Neuronal stem cell (in vitro differentiated cells): ENCODE measurements around the gene MAP2K7.

Experiments
- DNase-seq: peaks from one replicate; pipeline ENCODE4 v3.0.0-alpha.2; 2013; ENCODE audit warnings: low spot score
- H2AFZ ChIP-seq: one replicate; pipeline ENCODE4 v1.6.1; 2013; ENCODE audit warnings: mild to moderate bottlenecking, low read length, inconsistent platforms
- H2AK5ac ChIP-seq: 2 replicates; pipeline ENCODE4 v1.6.1; 2013; ENCODE audit warnings: low read depth, mild to moderate bottlenecking, inconsistent platforms, low read length, moderate library complexity, mixed read lengths
- H2BK120ac ChIP-seq: 2 replicates; pipeline ENCODE4 v1.6.1; 2013; ENCODE audit warnings: low read depth, mild to moderate bottlenecking, inconsistent platforms, low read length, moderate library complexity, mixed read lengths
- H2BK12ac ChIP-seq: one replicate; pipeline ENCODE4 v1.6.1; 2013; ENCODE audit warnings: low read length, inconsistent platforms
- H2BK15ac ChIP-seq: 2 replicates; pipeline ENCODE4 v1.6.1; 2013; ENCODE audit warnings: mild to moderate bottlenecking, low read length, inconsistent platforms, mixed read lengths
- H2BK5ac ChIP-seq: one replicate; pipeline ENCODE4 v1.6.1; 2013; ENCODE audit warnings: inconsistent platforms, mild to moderate bottlenecking, low read length, moderate library complexity
- H3K14ac ChIP-seq: one replicate; pipeline ENCODE4 v1.6.1; 2013; ENCODE audit warnings: low read length, inconsistent platforms
- H3K18ac ChIP-seq: 2 replicates; pipeline ENCODE4 v1.6.1; 2013; ENCODE audit warnings: low read length, inconsistent platforms
- H3K23ac ChIP-seq: 2 replicates; pipeline ENCODE4 v1.6.1; 2013; ENCODE audit warnings: low read depth, mild to moderate bottlenecking, mixed read lengths, low read length, inconsistent platforms; ENCODE audit not compliant: poor library complexity
- H3K27ac ChIP-seq: replicated peaks from 3 replicates; pipeline ENCODE4 v1.5.1; 2013; ENCODE audit warnings: low read length, inconsistent platforms
- H3K27me3 ChIP-seq, 3 experiments: 2 replicates each; pipeline ENCODE4 v1.6.1; 2013; ENCODE audit warnings: low read length in 3 of 3, mild to moderate bottlenecking in 2 of 3, inconsistent platforms in 1 of 3, low read depth in 1 of 3, mixed read lengths in 1 of 3, moderate library complexity in 1 of 3; ENCODE audit not compliant: control insufficient read depth in 3 of 3, insufficient read depth in 3 of 3
- H3K36me3 ChIP-seq, 2 donors: replicated peaks in 1 of 2; 2 replicates each; pipeline ENCODE4 v1.6.1; 2013; ENCODE audit warnings: low read length in 2 of 2; ENCODE audit not compliant: control insufficient read depth in 2 of 2, insufficient read depth in 2 of 2
- H3K4ac ChIP-seq: 2 replicates; pipeline ENCODE4 v1.6.1; 2013; ENCODE audit warnings: inconsistent platforms, mild to moderate bottlenecking, low read length, moderate library complexity
- H3K4me1 ChIP-seq, 2 donors: 1 replicate in 1 of 2; 2 replicates in 1 of 2; pipeline ENCODE4 v1.6.1; 2013; ENCODE audit warnings: low read length in 2 of 2, low read depth in 1 of 2; ENCODE audit not compliant: control insufficient read depth in 2 of 2, insufficient read depth in 1 of 2
- H3K4me2 ChIP-seq: one replicate; pipeline ENCODE4 v1.6.1; 2013; ENCODE audit warnings: mild to moderate bottlenecking, low read length, inconsistent platforms; ENCODE audit not compliant: insufficient read depth, poor library complexity, severe bottlenecking
- H3K4me3 ChIP-seq, 2 donors: 2 replicates each; pipeline ENCODE4 v1.5.1; 2013; ENCODE audit warnings: low read length in 2 of 2, mild to moderate bottlenecking in 2 of 2, inconsistent platforms in 1 of 2, moderate library complexity in 1 of 2
- H3K79me1 ChIP-seq: one replicate; pipeline ENCODE4 v1.6.1; 2013; ENCODE audit warnings: low read depth, mild to moderate bottlenecking, inconsistent platforms, low read length, moderate library complexity
- H3K9ac ChIP-seq: one replicate; pipeline ENCODE4 v1.6.1; 2013; ENCODE audit warnings: mild to moderate bottlenecking, low read depth, low read length, inconsistent platforms; ENCODE audit not compliant: poor library complexity
- H3K9me3 ChIP-seq, 2 donors: replicated peaks in 1 of 2; 2 replicates each; pipeline versions ENCODE3 to v1.6.1; 2013; ENCODE audit warnings: low read length in 2 of 2, mild to moderate bottlenecking in 2 of 2, inconsistent platforms in 1 of 2, low read depth in 1 of 2, mixed read lengths in 1 of 2, moderate library complexity in 1 of 2; ENCODE audit not compliant: control insufficient read depth in 2 of 2, insufficient read depth in 1 of 2
- H4K8ac ChIP-seq: one replicate; pipeline ENCODE4 v1.6.1; 2013; ENCODE audit warnings: low read depth, mild to moderate bottlenecking, inconsistent platforms, low read length, moderate library complexity
- H4K91ac ChIP-seq: one replicate; pipeline ENCODE4 v1.6.1; 2013; ENCODE audit warnings: low read length, low read depth, mild to moderate bottlenecking, inconsistent platforms; ENCODE audit not compliant: poor library complexity
- WGBS, 2 donors: extraction: QIAGEN DNeasy Blood & Tissue Kit; methylation state at CpG; one replicate each; pipeline ENCODE4 v1.1.7; 2013; ENCODE audit warnings: missing lambda C conversion rate in 2 of 2, mixed read lengths in 1 of 2; ENCODE audit not compliant: insufficient read length in 2 of 2, insufficient replicate concordance in 1 of 2; ENCODE audit errors: extremely low coverage in 2 of 2; 5-methylcytosine and 5-hydroxymethylcytosine counted together

MAP2K7 gene

DNA sequence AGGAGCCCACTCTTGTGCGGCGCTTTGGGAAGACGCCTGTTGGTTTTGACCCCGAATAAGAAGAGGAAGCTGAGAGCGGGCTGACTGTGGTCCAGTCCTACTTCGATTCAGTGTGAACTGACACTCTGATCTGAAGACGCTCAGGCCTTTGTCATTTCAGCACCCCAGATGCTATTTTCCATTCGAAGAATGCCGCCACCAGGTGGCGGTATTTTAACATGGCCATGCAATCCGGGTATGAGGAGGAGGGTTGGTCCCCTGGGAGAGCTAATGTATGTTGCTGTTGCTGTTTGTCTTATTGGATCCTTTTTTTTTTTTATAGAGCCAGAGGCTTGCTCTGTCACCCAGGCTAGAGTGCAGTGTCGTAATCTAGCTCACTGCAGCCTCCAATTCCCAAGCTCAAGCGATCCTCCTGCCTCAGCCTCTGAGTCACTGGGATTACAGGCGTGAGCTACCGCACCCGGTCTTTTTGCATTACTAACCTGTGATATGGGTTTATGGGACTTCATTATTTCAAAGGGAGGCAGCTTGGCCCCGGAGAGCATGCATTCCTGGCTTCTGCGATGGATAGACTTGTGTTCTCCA lies 40.6 kb downstream of the MAP2K7 start:
- Histone ChIP-seq H3K18ac (no peak overlapping the region), H3K79me1 (peaks cover 7% of the 10 kb centered on the region), H3K14ac (no peak overlapping the region), H3K4me2 (peak overlapping the region; percentile 72), H2AK5ac (no peak overlapping the region), H3K23ac (no peak overlapping the region), H3K4ac (no peak overlapping the region), H3K4me3 (peak overlapping the region; percentile 84 to 92), H3K4me1 (peaks cover 0 to 3% of the 10 kb centered on the region in 2 donors), H2AFZ (peak overlapping the region; percentile 93), H3K9ac (peak overlapping the region; percentile 27), H4K8ac (no peak overlapping the region), H3K9me3 (no peaks in the 10 kb centered on the region), H3K36me3 (peaks cover 15 to 34% of the 10 kb centered on the region in 2 donors), H2BK15ac (peak overlapping the region; percentile 21), H2BK120ac (peak overlapping the region; percentile 29), H4K91ac (no peak overlapping the region), H3K27ac (peak overlapping the region; percentile 18), H2BK12ac (no peak overlapping the region), H3K27me3 (no peaks in the 10 kb centered on the region), H2BK5ac (no peak overlapping the region)
- DNase-seq, result peak; percentile 89
- no CpG with 5 or more reads among the region's 18 CpGs for WGBS, 2 donors

- H2BK15ac ChIP-seq, result no peak overlapping the region
- H3K4me3 ChIP-seq, result no peak overlapping the region
- no peaks in the 10 kb centered on the region for H3K79me1 ChIP-seq
Measured at GRCh38 chr19:7947939-7948338, 44.3 kb downstream of the MAP2K7 start.

GRCh38 chr19:7953060-7953459 lies 49.4 kb downstream of the MAP2K7 start:
- DNase-seq, result no peak
- Histone ChIP-seq H4K91ac (no peak overlapping the region), H3K36me3 (peaks cover 1 to 17% of the 10 kb centered on the region in 2 donors), H3K4ac (no peak overlapping the region), H2BK15ac (no peak overlapping the region), H3K9ac (no peak overlapping the region), H2BK120ac (no peak overlapping the region), H3K18ac (peak overlapping the region; percentile 2), H2BK5ac (no peak overlapping the region), H3K4me3 (no peak overlapping the region), H2AFZ (no peak overlapping the region), H3K9me3 (no peaks in the 10 kb centered on the region), H3K27ac (no peak overlapping the region), H3K79me1 (no peaks in the 10 kb centered on the region), H4K8ac (no peak overlapping the region), H3K4me2 (no peak overlapping the region), H3K4me1 (peaks cover 0 to 2% of the 10 kb centered on the region in 2 donors), H3K23ac (no peak overlapping the region), H3K14ac (no peak overlapping the region), H3K27me3 (no peaks in the 10 kb centered on the region), H2AK5ac (peak overlapping the region; percentile 35), H2BK12ac (no peak overlapping the region)
- no CpG with 5 or more reads among the region's 3 CpGs for WGBS, 2 donors

More at GRCh38 chr19:7947939-7948338, 44.3 kb downstream of the MAP2K7 start:
- no peak overlapping the region for H2AK5ac ChIP-seq
- H3K9ac ChIP-seq, result no peak overlapping the region
- no CpG with 5 or more reads among the region's 4 CpGs for WGBS, 2 donors
- H2AFZ ChIP-seq, result no peak overlapping the region
- H3K4me1 ChIP-seq, result peaks cover 0 to 2% of the 10 kb centered on the region in 2 donors
- H4K8ac ChIP-seq, result no peak overlapping the region
- no peaks in the 10 kb centered on the region for H3K27me3 ChIP-seq
- H3K14ac ChIP-seq, result no peak overlapping the region
- no peaks in the 10 kb centered on the region for H3K9me3 ChIP-seq
- no peak overlapping the region for H3K27ac ChIP-seq
- no peak overlapping the region for H2BK5ac ChIP-seq
- no peak overlapping the region for H2BK120ac ChIP-seq
- H4K91ac ChIP-seq, result no peak overlapping the region
- H3K23ac ChIP-seq, result no peak overlapping the region
- no peak overlapping the region for H3K18ac ChIP-seq
- no peak overlapping the region for H3K4me2 ChIP-seq
- no peak overlapping the region for H3K4ac ChIP-seq
- H2BK12ac ChIP-seq, result no peak overlapping the region
- H3K36me3 ChIP-seq, result peaks cover 0 to 5% of the 10 kb centered on the region in 2 donors
- DNase-seq, result no peak

GRCh38 chr19:7953576-7953975 lies 49.9 kb downstream of the MAP2K7 start:
- Histone ChIP-seq H3K4me1 (peaks cover 0 to 2% of the 10 kb centered on the region in 2 donors), H3K9ac (no peak overlapping the region), H3K27ac (no peak overlapping the region), H3K23ac (no peak overlapping the region), H2BK120ac (no peak overlapping the region), H3K27me3 (no peaks in the 10 kb centered on the region), H3K4me2 (no peak overlapping the region), H3K36me3 (peaks cover 4 to 20% of the 10 kb centered on the region in 2 donors), H3K4ac (no peak overlapping the region), H2BK5ac (no peak overlapping the region), H3K4me3 (no peak overlapping the region), H3K9me3 (no peaks in the 10 kb centered on the region), H4K8ac (no peak overlapping the region), H3K18ac (no peak overlapping the region), H2AFZ (no peak overlapping the region), H3K14ac (no peak overlapping the region), H3K79me1 (no peaks in the 10 kb centered on the region), H2AK5ac (no peak overlapping the region), H2BK12ac (no peak overlapping the region), H2BK15ac (no peak overlapping the region), H4K91ac (no peak overlapping the region)
- no peak for DNase-seq
- whole genome bisulfite sequencing, 2 donors, result no CpG with 5 or more reads among the region's 7 CpGs
